MM.1S (cell line): Measurements from ENCODE around the gene SYT2.
"Not testable (repeated sequence)": the region's sequence is repeated elsewhere in the genome, so short reads cannot be mapped to it uniquely, and the experiment has no call there.

Experiments
- DNase-seq: peaks from one replicate; pipeline ENCODE4 v3.0.0-alpha.2; 2015
- H2AFZ ChIP-seq: fragments of 300-600 bp; sonication (generic); 2 replicates; pipeline ENCODE4 v1.6.0; 2016; ENCODE audit warnings: antibody characterized with exemption, low read length
- H3F3A ChIP-seq: fragments of 300-600 bp; sonication (generic); 2 replicates; pipeline ENCODE4 v1.6.1; 2016; ENCODE audit warnings: mild to moderate bottlenecking, antibody characterized with exemption, low read length, moderate library complexity, mixed read lengths; ENCODE audit not compliant: insufficient read depth
- H3K27ac ChIP-seq: fragments of 300-600 bp; sonication (generic); 2 replicates; pipeline ENCODE4 v1.5.1; 2016; ENCODE audit warnings: mild to moderate bottlenecking, low read length
- H3K27me3 ChIP-seq: fragments of 300-600 bp; sonication (generic); replicated peaks from 2 replicates; pipeline ENCODE4 v1.6.0; 2016; ENCODE audit warnings: low read length; ENCODE audit not compliant: insufficient read depth
- H3K36me3 ChIP-seq: fragments of 300-600 bp; sonication (generic); replicated peaks from 2 replicates; pipeline ENCODE4 v1.6.1; 2016; ENCODE audit warnings: mild to moderate bottlenecking, low read length, mixed read lengths; ENCODE audit not compliant: insufficient read depth
- H3K4me1 ChIP-seq: fragments of 300-600 bp; sonication (generic); 2 replicates; pipeline ENCODE4 v1.6.1; 2016; ENCODE audit warnings: low read length, mixed read lengths
- H3K4me2 ChIP-seq: fragments of 300-600 bp; sonication (generic); 2 replicates; pipeline ENCODE4 v1.6.0; 2016; ENCODE audit warnings: low read depth, low read length
- H3K4me3 ChIP-seq: fragments of 300-600 bp; sonication (generic); 2 replicates; pipeline ENCODE4 v1.5.1; 2016; ENCODE audit warnings: low read length, mixed read lengths
- H3K79me2 ChIP-seq: fragments of 300-600 bp; sonication (generic); 2 replicates; pipeline ENCODE4 v1.6.1; 2016; ENCODE audit warnings: mixed run types, low read length, mixed read lengths
- H3K9ac ChIP-seq: fragments of 300-600 bp; sonication (generic); 2 replicates; pipeline ENCODE4 v1.6.1; 2016; ENCODE audit warnings: low read length, mixed read lengths
- H3K9me2 ChIP-seq: fragments of 300-600 bp; sonication (generic); replicated peaks from 2 replicates; pipeline ENCODE4 v1.6.1; 2016; ENCODE audit warnings: mild to moderate bottlenecking, low read length, mixed read lengths; ENCODE audit not compliant: insufficient read depth
- H3K9me3 ChIP-seq: fragments of 300-600 bp; sonication (generic); replicated peaks from 2 replicates; pipeline ENCODE4 v1.6.1; 2016; ENCODE audit warnings: mild to moderate bottlenecking, low read length, mixed read lengths; ENCODE audit not compliant: insufficient read depth
- H4K20me1 ChIP-seq: fragments of 300-600 bp; sonication (generic); 2 replicates; pipeline ENCODE4 v1.6.1; 2016; ENCODE audit warnings: mild to moderate bottlenecking, low read length, moderate library complexity, mixed read lengths; ENCODE audit not compliant: insufficient read depth
- EZH2 ChIP-seq: fragments of 300-600 bp; sonication (generic); optimal IDR thresholded peaks from 2 replicates; pipeline ENCODE3; 2017; ENCODE audit warnings: low read depth, mild to moderate bottlenecking, antibody characterized with exemption, low read length, mixed read lengths
- EZH2phosphoT487 ChIP-seq: fragments of 300-600 bp; sonication (generic); IDR thresholded peaks from 2 replicates; pipeline ENCODE4 v1.6.1; 2018; ENCODE audit warnings: antibody characterized with exemption, low read length
- TF ChIP-seq, protein P1 (sequence below): fragments of 300-600 bp; sonication (generic); IDR thresholded peaks from 2 replicates; pipeline ENCODE4 v1.5.1; 2016; ENCODE audit warnings: antibody characterized with exemption, low read length, mixed read lengths

The SYT2 gene

GRCh38 chr1:202639500-202639899 is 70.8 kb downstream of the SYT2 start:
- Histone ChIP-seq H3K4me1 (no peaks in the 10 kb centered on the region), H3K9me2 (no peaks in the 10 kb centered on the region), H3K79me2 (no peaks in the 10 kb centered on the region), H3K9me3 (no peaks in the 10 kb centered on the region), H3K27me3 (peaks cover 43% of the 10 kb centered on the region), H4K20me1 (no peaks in the 10 kb centered on the region), H3K36me3 (no peaks in the 10 kb centered on the region), H3K4me2 (no peak overlapping the region), H3K9ac (no peak overlapping the region), H3K27ac (no peak overlapping the region), H2AFZ (no peak overlapping the region), H3K4me3 (no peak overlapping the region), H3F3A (no peaks in the 10 kb centered on the region)
- no peak for DNase-seq
- TF ChIP-seq EZH2: no peak
- TF ChIP-seq EZH2phosphoT487: no peak
- TF ChIP-seq, protein P1, sequence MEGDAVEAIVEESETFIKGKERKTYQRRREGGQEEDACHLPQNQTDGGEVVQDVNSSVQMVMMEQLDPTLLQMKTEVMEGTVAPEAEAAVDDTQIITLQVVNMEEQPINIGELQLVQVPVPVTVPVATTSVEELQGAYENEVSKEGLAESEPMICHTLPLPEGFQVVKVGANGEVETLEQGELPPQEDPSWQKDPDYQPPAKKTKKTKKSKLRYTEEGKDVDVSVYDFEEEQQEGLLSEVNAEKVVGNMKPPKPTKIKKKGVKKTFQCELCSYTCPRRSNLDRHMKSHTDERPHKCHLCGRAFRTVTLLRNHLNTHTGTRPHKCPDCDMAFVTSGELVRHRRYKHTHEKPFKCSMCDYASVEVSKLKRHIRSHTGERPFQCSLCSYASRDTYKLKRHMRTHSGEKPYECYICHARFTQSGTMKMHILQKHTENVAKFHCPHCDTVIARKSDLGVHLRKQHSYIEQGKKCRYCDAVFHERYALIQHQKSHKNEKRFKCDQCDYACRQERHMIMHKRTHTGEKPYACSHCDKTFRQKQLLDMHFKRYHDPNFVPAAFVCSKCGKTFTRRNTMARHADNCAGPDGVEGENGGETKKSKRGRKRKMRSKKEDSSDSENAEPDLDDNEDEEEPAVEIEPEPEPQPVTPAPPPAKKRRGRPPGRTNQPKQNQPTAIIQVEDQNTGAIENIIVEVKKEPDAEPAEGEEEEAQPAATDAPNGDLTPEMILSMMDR: no peak

DNA sequence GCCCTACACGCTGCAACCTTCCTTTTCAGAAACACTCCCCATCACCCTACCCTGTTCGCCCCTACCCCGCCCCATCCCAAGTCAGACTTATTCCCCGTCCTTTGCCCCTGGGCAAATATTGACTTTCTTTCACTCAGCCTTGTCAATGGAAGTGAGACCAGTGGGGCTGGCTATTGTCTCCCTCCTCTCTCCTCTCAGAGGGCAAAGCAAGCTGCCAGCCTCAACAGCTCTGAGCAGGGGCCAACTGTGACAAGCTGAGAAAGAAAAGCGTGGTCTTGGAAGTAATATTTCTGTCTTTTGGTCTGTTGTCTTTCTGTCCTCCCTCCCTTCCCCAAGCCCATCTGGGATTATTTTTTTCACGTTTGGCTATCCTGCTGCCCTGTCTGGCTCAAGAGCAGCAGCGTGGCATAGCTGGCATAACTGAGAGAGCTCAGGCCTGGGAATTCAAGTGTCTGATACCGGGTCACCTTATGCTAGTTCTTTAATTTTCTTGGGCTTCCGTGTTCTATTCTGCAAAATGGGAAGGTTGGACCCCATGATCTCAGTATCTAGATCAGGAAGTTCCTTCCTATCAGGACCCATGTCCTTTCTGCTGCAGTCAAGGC is 71.5 kb downstream of the SYT2 start:
- H3K4me3 ChIP-seq, H4K20me1 ChIP-seq, H3K9me3 ChIP-seq, DNase-seq, H3F3A ChIP-seq, H3K27ac ChIP-seq, H3K4me2 ChIP-seq, H3K36me3 ChIP-seq, H3K9me2 ChIP-seq, H3K9ac ChIP-seq, H3K79me2 ChIP-seq, H3K4me1 ChIP-seq, H2AFZ ChIP-seq: not testable (repeated sequence)
- H3K27me3 ChIP-seq: peaks cover 36% of the 10 kb centered on the region

DNA sequence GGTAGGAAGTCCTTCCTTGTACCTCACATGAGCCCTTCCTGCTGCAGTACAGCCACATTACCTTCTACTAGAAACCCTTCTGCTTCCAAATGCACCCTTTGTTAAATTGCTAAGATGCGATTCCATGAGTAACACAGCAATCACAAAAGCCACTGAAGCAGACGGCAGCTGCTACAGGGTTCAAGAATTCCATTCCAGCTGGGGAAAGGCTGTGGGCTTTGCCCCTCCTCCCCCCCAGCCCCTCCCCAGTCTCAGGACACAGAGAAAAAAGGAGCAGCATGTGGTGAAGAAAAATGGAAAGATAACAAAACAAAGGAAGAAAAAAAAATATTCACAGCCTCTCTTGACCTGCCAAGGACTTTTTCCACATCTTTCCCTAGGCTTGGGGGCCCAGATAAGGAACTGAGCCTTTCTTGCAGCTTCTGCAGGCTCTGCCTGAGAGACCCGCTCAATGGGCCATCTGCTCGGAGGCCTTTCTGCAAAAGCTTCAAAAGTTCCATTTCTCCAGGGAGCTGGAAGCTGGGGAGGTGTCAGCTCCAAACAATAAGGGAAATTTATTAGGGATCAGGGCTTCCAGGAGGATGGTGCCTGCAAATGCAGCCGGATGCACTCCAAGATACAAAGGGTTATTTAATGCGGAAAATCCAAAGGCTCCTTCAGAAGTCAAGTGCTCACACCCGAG is 72.1 kb downstream of the SYT2 start:
- H3K9ac ChIP-seq: no peak overlapping the region
- H3K79me2 ChIP-seq: no peaks in the 10 kb centered on the region
- H3K4me3 ChIP-seq: no peak overlapping the region
- H3K4me2 ChIP-seq: no peak overlapping the region
- no peaks in the 10 kb centered on the region for H3K36me3 ChIP-seq
- H3K4me1 ChIP-seq: no peaks in the 10 kb centered on the region
- TF ChIP-seq, protein P1: no peak
- TF ChIP-seq EZH2: no peak
- H3K27me3 ChIP-seq: peaks cover 31% of the 10 kb centered on the region
- no peaks in the 10 kb centered on the region for H3F3A ChIP-seq
- no peaks in the 10 kb centered on the region for H4K20me1 ChIP-seq
- no peak overlapping the region for H2AFZ ChIP-seq
- H3K9me3 ChIP-seq: no peaks in the 10 kb centered on the region
- H3K9me2 ChIP-seq: no peaks in the 10 kb centered on the region
- no peak for DNase-seq
- H3K27ac ChIP-seq: no peak overlapping the region

DNA sequence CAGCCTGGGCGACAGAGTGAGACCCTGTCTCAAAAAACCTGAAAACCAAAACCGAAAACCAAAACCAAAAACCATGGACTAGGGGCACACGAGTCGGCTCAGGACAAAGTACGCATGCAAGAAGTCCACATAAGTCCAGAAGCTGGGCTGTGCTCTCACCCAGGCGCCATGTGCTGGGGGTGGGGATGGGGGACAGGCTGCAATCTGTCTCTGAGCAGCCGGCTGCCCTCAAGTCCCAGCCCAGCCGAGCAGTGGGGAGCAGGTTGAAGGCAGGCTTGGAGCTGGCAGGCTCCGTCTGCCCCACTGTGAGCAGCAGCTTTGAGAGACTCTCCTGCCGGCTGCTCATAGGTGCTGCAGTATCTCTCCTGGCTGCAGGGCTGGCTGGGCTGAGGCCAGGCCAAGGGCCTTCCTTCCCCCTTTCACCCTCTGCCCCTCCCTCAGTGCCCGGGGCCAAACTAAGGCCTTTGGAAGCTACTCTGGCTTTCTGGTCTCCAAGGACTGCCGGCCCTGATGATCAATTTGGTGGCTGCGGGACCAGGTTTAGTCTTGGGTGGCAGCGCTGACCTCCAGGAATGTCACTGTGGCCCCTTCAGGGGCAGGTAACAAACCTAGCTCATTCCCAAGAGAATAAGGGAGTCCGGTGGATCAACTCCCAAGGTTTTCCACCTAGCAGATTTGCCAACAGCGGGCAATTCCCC is 72.8 kb downstream of the SYT2 start:
- not testable (repeated sequence) for H4K20me1 ChIP-seq, H3F3A ChIP-seq, H3K36me3 ChIP-seq, DNase-seq, H2AFZ ChIP-seq, H3K27ac ChIP-seq, H3K9me3 ChIP-seq, H3K9ac ChIP-seq, H3K79me2 ChIP-seq, H3K4me1 ChIP-seq, H3K9me2 ChIP-seq, H3K4me3 ChIP-seq, H3K4me2 ChIP-seq
- peaks cover 24% of the 10 kb centered on the region for H3K27me3 ChIP-seq

DNA sequence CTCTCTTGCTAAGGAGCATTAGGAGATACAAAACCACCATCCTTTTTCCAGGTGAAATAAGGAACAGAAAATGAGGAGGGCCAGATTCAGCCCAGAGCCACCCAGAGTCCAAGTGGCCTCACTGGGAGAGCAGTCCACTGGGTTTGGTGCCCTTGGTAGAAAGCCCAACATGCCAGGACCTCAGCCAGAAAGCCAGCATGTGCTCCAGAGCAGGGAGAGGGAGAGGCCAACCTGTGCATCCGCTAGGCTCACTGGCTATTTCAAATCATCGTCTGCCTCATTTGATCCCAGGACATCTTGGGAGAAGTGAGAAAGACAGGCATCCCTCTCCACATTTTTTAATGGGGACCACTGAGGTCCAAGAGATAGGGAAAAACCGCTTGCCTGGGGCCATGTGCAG is 74.1 kb downstream of the SYT2 start:
- not testable (repeated sequence) for H3K9ac ChIP-seq, H3K4me2 ChIP-seq, H4K20me1 ChIP-seq, H3F3A ChIP-seq, H2AFZ ChIP-seq, H3K79me2 ChIP-seq, H3K36me3 ChIP-seq, H3K9me3 ChIP-seq, H3K27ac ChIP-seq, H3K4me1 ChIP-seq, H3K9me2 ChIP-seq, DNase-seq, H3K4me3 ChIP-seq
- H3K27me3 ChIP-seq: peaks cover 18% of the 10 kb centered on the region
